Stimulated activated naive CD4-positive, alpha-beta T cell (primary cell): ENCODE results near the gene MEGF11.

Experiments
- DNase-seq, 6 experiments: peaks; one replicate each; lab custom pipeline; 2025; lab: John Stamatoyannopoulos, UW

MEGF11 gene

GRCh38 chr15:66030650-66031049, 222.9 kb downstream of the MEGF11 start:
- no peak for DNase-seq

- DNase-seq, result no peak
These were observed 223.9 kb downstream of the MEGF11 start for GRCh38 chr15:66029650-66030049.

- DNase-seq, result no peak
These were observed 226.2 kb downstream of the MEGF11 start for GRCh38 chr15:66027268-66027805.

- no peak for DNase-seq
These were observed 227.6 kb downstream of the MEGF11 start for GRCh38 chr15:66025972-66026371.

- DNase-seq, result no peak
These were observed 228.5 kb downstream of the MEGF11 start for GRCh38 chr15:66025015-66025452.

GRCh38 chr15:66024116-66024515, 229.4 kb downstream of the MEGF11 start:
- DNase-seq, result no peak

GRCh38 chr15:66023311-66023972, 230.1 kb downstream of the MEGF11 start:
- no peak for DNase-seq

- DNase-seq, result no peak
These were observed 231.4 kb downstream of the MEGF11 start for GRCh38 chr15:66022163-66022525.

- DNase-seq, result no peak
These were observed 231.9 kb downstream of the MEGF11 start for GRCh38 chr15:66021496-66022162.

- DNase-seq, result no peak
These were observed 233.6 kb downstream of the MEGF11 start for GRCh38 chr15:66019826-66020398.

GRCh38 chr15:66019368-66019767, 234.2 kb downstream of the MEGF11 start:
- DNase-seq, result no peak

GRCh38 chr15:66018488-66018797, 235.1 kb downstream of the MEGF11 start:
- no peak for DNase-seq

GRCh38 chr15:66017792-66018487, 235.6 kb downstream of the MEGF11 start:
- no peak for DNase-seq

- no peak for DNase-seq
These were observed 236.6 kb downstream of the MEGF11 start for GRCh38 chr15:66017000-66017399.

- no peak for DNase-seq
These were observed 237.4 kb downstream of the MEGF11 start for GRCh38 chr15:66016199-66016598.

GRCh38 chr15:66014635-66015182, 238.8 kb downstream of the MEGF11 start:
- DNase-seq, result no peak

GRCh38 chr15:66014022-66014421, 239.5 kb downstream of the MEGF11 start:
- no peak for DNase-seq

GRCh38 chr15:66008940-66009562, 244.5 kb downstream of the MEGF11 start:
- no peak for DNase-seq

GRCh38 chr15:66007663-66008262, 245.8 kb downstream of the MEGF11 start:
- no peak for DNase-seq

GRCh38 chr15:66006986-66007385, 246.6 kb downstream of the MEGF11 start:
- DNase-seq, result no peak

- DNase-seq, result no peak
These were observed 248.8 kb downstream of the MEGF11 start for GRCh38 chr15:66004618-66005262.
